H1 (cell line): ENCODE data around the gene CALY. TPM values are rescaled to one million over a fixed set of nuclear protein-coding genes. Genes with fewer than 3 reads are reported as not detected.
A peak's percentile ranks its signal among the peaks of the same experiment; 100 is the strongest.

Experiments
- ASH2L ChIP-seq: fragments of 200-600, 300-600 bp; sonication (generic); IDR thresholded peaks from one replicate; pipeline ENCODE4 v1.7.1; 2017; ENCODE audit warnings: low read length
- EGR1 ChIP-seq: IDR thresholded peaks from 2 replicates; pipeline ENCODE4 v1.6.1; 2011; ENCODE audit warnings: low read depth, low read length, borderline replicate concordance
- JUN ChIP-seq: IDR thresholded peaks from 2 replicates; pipeline ENCODE4 v1.6.1; 2011; ENCODE audit warnings: low read depth, mild to moderate bottlenecking, improper control_type of control experiment, low read length
- KDM5A ChIP-seq: fragments of 200-600 bp; IDR thresholded peaks from 2 replicates; pipeline ENCODE4 v1.7.1; 2012; ENCODE audit warnings: mild to moderate bottlenecking, low read length, inconsistent platforms, mixed read lengths
- MAFK ChIP-seq: IDR thresholded peaks from 2 replicates; pipeline ENCODE4 v1.6.1; 2012; ENCODE audit warnings: low read depth, mild to moderate bottlenecking, improper control_type of control experiment, low read length
- POU5F1 ChIP-seq: IDR thresholded peaks from 2 replicates; pipeline ENCODE4 v1.6.1; 2011; ENCODE audit warnings: low read depth, mild to moderate bottlenecking, low read length, moderate library complexity
- RAD21 ChIP-seq, 2 experiments: IDR thresholded peaks in 1 of 2; conservative IDR thresholded peaks in 1 of 2; 2 replicates each; pipeline ENCODE4 v1.6.1; 2011; ENCODE audit warnings: low read depth in 2 of 2, low read length in 2 of 2, improper control_type of control experiment in 1 of 2, inconsistent platforms in 1 of 2, mild to moderate bottlenecking in 1 of 2, moderate library complexity in 1 of 2
- RNF2 ChIP-seq: fragments of 200-900, 300-1000 bp; sonication (generic); IDR thresholded peaks from 2 replicates; pipeline ENCODE4 v1.7.1; 2016; ENCODE audit warnings: borderline replicate concordance, low read depth, mild to moderate bottlenecking, antibody characterized with exemption, low read length; ENCODE audit not compliant: poor library complexity, severe bottlenecking; ENCODE audit errors: missing control alignments
- SP1 ChIP-seq: IDR thresholded peaks from 2 replicates; pipeline ENCODE4 v1.6.1; 2011; ENCODE audit warnings: low read depth, low read length
- TAF1 ChIP-seq: IDR thresholded peaks from 2 replicates; pipeline ENCODE4 v1.6.1; 2011; ENCODE audit warnings: mild to moderate bottlenecking, low read depth, low read length
- TBP ChIP-seq: IDR thresholded peaks from 2 replicates; pipeline ENCODE4 v1.6.1; 2011; ENCODE audit warnings: low read depth, low read length, improper control_type of control experiment
- TEAD4 ChIP-seq: IDR thresholded peaks from 2 replicates; pipeline ENCODE4 v1.6.1; 2012; ENCODE audit warnings: low read depth, low read length, inconsistent platforms, mixed read lengths
- YY1 ChIP-seq: IDR thresholded peaks from 2 replicates; pipeline ENCODE4 v1.6.1; 2011; ENCODE audit warnings: low read depth, mild to moderate bottlenecking, low read length
- ZNF274 ChIP-seq: IDR thresholded peaks from 2 replicates; pipeline ENCODE4 v1.7.0; 2012; ENCODE audit warnings: low read length, borderline replicate concordance; ENCODE audit errors: extremely low read depth
- polyA plus RNA-seq, 7 experiments: library from polyadenylated mRNA; depleted of rRNA in 3 of 7; stranded (reverse) in 5 of 7; unstranded in 2 of 7; fragments of >200 nt in 5 of 7; fragments of 200-250 nt in 2 of 7; gene quantifications; 1 replicate in 5 of 7; 2 replicates in 1 of 7; 4 replicates in 1 of 7; pipeline versions ENCODE4 v1.2.1 to v1.2.3, GENCODE V29; 2011 to 2013; ENCODE audit warnings: missing spikeins in 2 of 7, mixed read lengths in 2 of 7
- total RNA-seq: library from RNA; stranded (reverse); fragmentation: NEBNext Ultra II Directional; extraction: Animal tissue kit (Norgen Biotek cat#: 25700); gene quantifications from 2 replicates; pipeline ENCODE4 v1.2.1, GENCODE V29; 2021
- TF ChIP-seq, protein P1 (sequence below): IDR thresholded peaks from 2 replicates; pipeline ENCODE4 v1.6.1; 2012; ENCODE audit warnings: inconsistent platforms

CALY gene
- total and polyA plus RNA-seq, 2 of the 8 experiments (the other 6 are each of a cell fraction or from before 2014, with no cell fraction given), result 1.3 to 1.5 TPM

DNA sequence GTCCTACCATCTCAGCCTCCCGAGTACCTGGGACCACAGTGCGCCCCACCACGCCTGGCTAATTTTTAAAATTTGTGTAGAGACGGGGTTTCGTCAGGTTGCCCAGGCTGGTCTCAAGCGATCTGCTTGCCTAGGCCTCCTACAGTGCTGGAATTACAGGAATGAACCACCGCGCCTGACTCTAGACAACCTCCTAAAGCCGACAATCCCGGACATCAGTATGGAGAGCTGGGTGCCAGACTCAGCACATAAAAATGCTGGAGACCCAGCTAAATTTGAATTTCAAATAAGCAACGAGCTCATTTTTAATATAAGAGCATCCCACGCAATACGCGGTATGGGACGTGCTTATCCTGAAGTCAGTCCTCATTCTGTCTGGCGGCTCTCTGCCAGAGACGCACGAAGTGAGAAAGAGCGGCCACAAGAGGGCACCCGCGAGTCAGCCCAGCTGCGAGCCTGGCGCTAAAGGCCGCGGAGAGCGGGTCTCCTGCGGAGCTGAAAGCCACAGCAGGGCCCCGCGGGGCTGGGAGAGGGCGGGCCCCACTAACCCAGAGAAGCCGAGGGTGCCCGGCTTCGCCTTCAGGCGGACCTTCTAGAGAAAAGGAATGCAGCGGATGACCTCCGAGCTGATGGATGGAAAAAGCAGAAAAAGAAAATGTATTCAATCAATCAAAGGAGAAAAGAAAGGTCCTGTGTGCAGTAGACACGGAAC, 7.0 kb downstream of the CALY start (continued):
- TF ChIP-seq, protein P1, sequence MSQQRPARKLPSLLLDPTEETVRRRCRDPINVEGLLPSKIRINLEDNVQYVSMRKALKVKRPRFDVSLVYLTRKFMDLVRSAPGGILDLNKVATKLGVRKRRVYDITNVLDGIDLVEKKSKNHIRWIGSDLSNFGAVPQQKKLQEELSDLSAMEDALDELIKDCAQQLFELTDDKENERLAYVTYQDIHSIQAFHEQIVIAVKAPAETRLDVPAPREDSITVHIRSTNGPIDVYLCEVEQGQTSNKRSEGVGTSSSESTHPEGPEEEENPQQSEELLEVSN, result no peak
- TF ChIP-seq YY1 (no peak), ASH2L (no peak), KDM5A (no peak), ZNF274 (no peak), SP1 (no peak), RNF2 (no peak), MAFK (no peak), TBP (no peak), JUN (no peak), POU5F1 (no peak), EGR1 (no peak), TAF1 (no peak), RAD21 (IDR thresholded peaks at IDR 0.05 in 1 of 2, conservative IDR thresholded peaks at IDR 0.05 in 1 of 2; ENCODE audit: low read depth in 2 of 2, low read length in 2 of 2) (peak; percentile 83 to 87), TEAD4 (peak; percentile 84)
